H9 (cell line): ENCODE measurements around the gene IL3RA. TPM values are rescaled to one million over a fixed set of nuclear protein-coding genes. Genes with fewer than 3 reads are reported as not detected.

Experiments used
- DNase-seq: peaks from one replicate; pipeline ENCODE4 v3.0.0-alpha.2; 2017
- H2AFZ ChIP-seq: one replicate; pipeline ENCODE4 v1.6.1; 2013; ENCODE audit warnings: mild to moderate bottlenecking, low read length, control low read depth, moderate library complexity
- H2AK5ac ChIP-seq: 2 replicates; pipeline ENCODE4 v1.6.1; 2013; ENCODE audit warnings: low read length, control low read depth, mixed read lengths; ENCODE audit not compliant: insufficient read length
- H2BK120ac ChIP-seq: one replicate; pipeline ENCODE4 v1.6.1; 2013; ENCODE audit warnings: low read depth, mild to moderate bottlenecking, low read length, control low read depth, inconsistent platforms; ENCODE audit not compliant: poor library complexity, severe bottlenecking
- H2BK12ac ChIP-seq: 2 replicates; pipeline ENCODE4 v1.6.1; 2013; ENCODE audit warnings: low read length, control low read depth, mixed read lengths, low read depth; ENCODE audit not compliant: insufficient read length
- H2BK15ac ChIP-seq: 2 replicates; pipeline ENCODE4 v1.6.1; 2013; ENCODE audit warnings: low read depth, low read length, control low read depth
- H2BK20ac ChIP-seq: one replicate; pipeline ENCODE4 v1.6.1; 2013; ENCODE audit warnings: low read depth, mild to moderate bottlenecking, low read length, control low read depth, inconsistent platforms; ENCODE audit not compliant: poor library complexity, severe bottlenecking
- H2BK5ac ChIP-seq: 2 replicates; pipeline ENCODE4 v1.6.1; 2013; ENCODE audit warnings: low read length, control low read depth, mixed read lengths; ENCODE audit not compliant: insufficient read length
- H3K14ac ChIP-seq: 2 replicates; pipeline ENCODE4 v1.6.1; 2013; ENCODE audit warnings: low read length, control low read depth; ENCODE audit not compliant: insufficient read depth
- H3K18ac ChIP-seq: 2 replicates; pipeline ENCODE4 v1.6.1; 2013; ENCODE audit warnings: low read depth, mild to moderate bottlenecking, mixed read lengths, low read length, control low read depth; ENCODE audit not compliant: insufficient read length
- H3K23ac ChIP-seq: 2 replicates; pipeline ENCODE4 v1.6.1; 2013; ENCODE audit warnings: low read length, control low read depth, mixed read lengths, low read depth; ENCODE audit not compliant: insufficient read length
- H3K23me2 ChIP-seq: 2 replicates; pipeline ENCODE4 v1.6.1; 2013; ENCODE audit warnings: low read depth, mild to moderate bottlenecking, mixed read lengths, low read length, control low read depth; ENCODE audit not compliant: insufficient read length, poor library complexity, severe bottlenecking
- H3K27ac ChIP-seq: 2 replicates; pipeline ENCODE4 v1.5.1; 2013; ENCODE audit warnings: low read length, control low read depth, mixed read lengths, low read depth; ENCODE audit not compliant: insufficient read length
- H3K27me3 ChIP-seq: 2 replicates; pipeline ENCODE4 v1.6.1; 2013; ENCODE audit warnings: low read length, control low read depth, inconsistent platforms; ENCODE audit not compliant: insufficient read depth
- H3K4ac ChIP-seq: 2 replicates; pipeline ENCODE4 v1.6.1; 2013; ENCODE audit warnings: low read depth, mild to moderate bottlenecking, control low read depth, inconsistent platforms, low read length, moderate library complexity
- H3K4me1 ChIP-seq: 2 replicates; pipeline ENCODE4 v1.6.1; 2013; ENCODE audit warnings: low read length, control low read depth, inconsistent platforms; ENCODE audit not compliant: insufficient read depth
- H3K4me2 ChIP-seq: 2 replicates; pipeline ENCODE4 v1.6.1; 2013; ENCODE audit warnings: low read length, control low read depth, mixed read lengths; ENCODE audit not compliant: insufficient read length, insufficient read depth
- H3K56ac ChIP-seq: 2 replicates; pipeline ENCODE4 v1.6.1; 2013; ENCODE audit warnings: low read depth, mild to moderate bottlenecking, mixed read lengths, low read length, control low read depth; ENCODE audit not compliant: insufficient read length
- H3K79me1 ChIP-seq: 2 replicates; pipeline ENCODE4 v1.6.1; 2013; ENCODE audit warnings: low read depth, mild to moderate bottlenecking, moderate library complexity, low read length, control low read depth, inconsistent platforms; ENCODE audit not compliant: insufficient read depth, poor library complexity, severe bottlenecking
- H3K79me2 ChIP-seq: 2 replicates; pipeline ENCODE4 v1.6.1; 2013; ENCODE audit warnings: low read length, control low read depth, inconsistent platforms; ENCODE audit not compliant: insufficient read depth
- H3K9ac ChIP-seq: 2 replicates; pipeline ENCODE4 v1.6.1; 2013; ENCODE audit warnings: low read length, control low read depth, mixed read lengths; ENCODE audit not compliant: insufficient read length; ENCODE audit errors: extremely low read depth
- H3K9me3 ChIP-seq: one replicate; pipeline ENCODE4 v1.6.1; 2013; ENCODE audit warnings: low read depth, low read length, inconsistent platforms; ENCODE audit not compliant: control insufficient read depth
- H3T11ph ChIP-seq: one replicate; pipeline ENCODE4 v1.6.1; 2013; ENCODE audit warnings: mild to moderate bottlenecking, low read length, control low read depth, inconsistent platforms
- H4K20me1 ChIP-seq: one replicate; pipeline ENCODE4 v1.6.1; 2013; ENCODE audit not compliant: control insufficient read depth, insufficient read length, insufficient read depth
- H4K5ac ChIP-seq: 2 replicates; pipeline ENCODE4 v1.6.1; 2013; ENCODE audit warnings: low read depth, mild to moderate bottlenecking, mixed read lengths, low read length, control low read depth; ENCODE audit not compliant: insufficient read length
- H4K8ac ChIP-seq: replicated peaks from 2 replicates; pipeline ENCODE4 v1.6.1; 2013; ENCODE audit warnings: low read length, control low read depth, mixed read lengths, low read depth; ENCODE audit not compliant: insufficient read length
- H4K91ac ChIP-seq: 2 replicates; pipeline ENCODE4 v1.6.1; 2013; ENCODE audit warnings: low read depth, mild to moderate bottlenecking, moderate library complexity, mixed read lengths, low read length, control low read depth; ENCODE audit not compliant: insufficient read length
- H3K27ac Mint-ChIP-seq, 3 experiments: 2 replicates in 2 of 3; 3 replicates in 1 of 3; pipeline ENCODE4 v1.8.0; 2020 to 2021; ENCODE audit warnings: mixed read lengths in 3 of 3, mild to moderate bottlenecking in 1 of 3, moderate library complexity in 1 of 3
- H3K27me3 Mint-ChIP-seq: 2 replicates; pipeline ENCODE4 v1.8.0; 2021; ENCODE audit warnings: low read depth, mild to moderate bottlenecking, moderate library complexity, mixed read lengths
- H3K36me3 Mint-ChIP-seq, 3 experiments: 2 replicates in 2 of 3; 3 replicates in 1 of 3; pipeline ENCODE4 v1.8.0; 2020 to 2021; ENCODE audit warnings: low read depth in 3 of 3, mixed read lengths in 3 of 3; ENCODE audit not compliant: insufficient read depth in 1 of 3
- H3K4me1 Mint-ChIP-seq, 2 experiments: 2 replicates each; pipeline ENCODE4 v1.8.0; 2020; ENCODE audit warnings: mixed read lengths in 2 of 2
- H3K4me3 Mint-ChIP-seq, 2 experiments: 2 replicates in 1 of 2; 3 replicates in 1 of 2; pipeline ENCODE4 v1.8.0; 2020 to 2021; ENCODE audit warnings: mild to moderate bottlenecking in 2 of 2, mixed read lengths in 2 of 2, moderate library complexity in 1 of 2
- H3K9me3 Mint-ChIP-seq, 2 experiments: 2 replicates in 1 of 2; 3 replicates in 1 of 2; pipeline ENCODE4 v1.8.0; 2020; ENCODE audit warnings: mild to moderate bottlenecking in 2 of 2, mixed read lengths in 2 of 2, moderate library complexity in 1 of 2
- WGBS: extraction: QIAGEN DNeasy Blood & Tissue Kit; methylation state at CpG from one replicate; pipeline ENCODE4 v1.1.7; 2013; ENCODE audit warnings: missing lambda C conversion rate, low lambda C conversion rate, mixed read lengths; ENCODE audit not compliant: insufficient read length; ENCODE audit errors: extremely low coverage; 5-methylcytosine and 5-hydroxymethylcytosine counted together
- total RNA-seq: library from RNA; stranded (reverse); gene quantifications from 2 replicates; pipeline ENCODE4 v1.2.1, GENCODE V29; 2021
- TF ChIP-seq, protein P1 (sequence below): fragments of 200-600 bp; sonication (generic); conservative IDR thresholded peaks from 3 replicates; pipeline ENCODE4 v1.8.0; 2021; ENCODE audit warnings: antibody characterized with exemption, mild to moderate bottlenecking

The IL3RA gene
- total RNA-seq, 1 experiment from 2014 or later: 0.24 TPM

GRCh38 chrX:1354036-1355019 lies 17.7 kb downstream of the IL3RA start:
- Histone ChIP-seq H2BK5ac (no peak overlapping the region), H2BK120ac (no peak overlapping the region), H4K5ac (no peak overlapping the region), H3K18ac (no peak overlapping the region), H2BK15ac (no peak overlapping the region), H3K27ac (no peak overlapping the region), H3K79me2 (no peaks in the 10 kb centered on the region), H2BK20ac (no peak overlapping the region), H3K4me2 (no peak overlapping the region), H3T11ph (no peak overlapping the region), H4K8ac (no peak overlapping the region), H3K23me2 (no peaks in the 10 kb centered on the region), H3K9me3 (no peaks in the 10 kb centered on the region), H3K27me3 (no peaks in the 10 kb centered on the region), H2BK12ac (no peak overlapping the region), H3K79me1 (no peaks in the 10 kb centered on the region), H4K20me1 (no peaks in the 10 kb centered on the region), H3K4ac (no peak overlapping the region), H4K91ac (no peak overlapping the region), H3K9ac (no peak overlapping the region), H3K14ac (no peak overlapping the region), H3K56ac (no peak overlapping the region), H3K23ac (no peak overlapping the region), H2AK5ac (no peak overlapping the region), H3K4me1 (no peaks in the 10 kb centered on the region; the same call in 1 of the 2 replicates), H2AFZ (no peak overlapping the region)
- peaks cover 10 to 19% of the 10 kb centered on the region in 2 experiments for H3K4me1 Mint-ChIP-seq
- no peak overlapping the region for H3K27ac Mint-ChIP-seq
- 92% methylated on average over 2 of the region's 11 CpGs for WGBS
- peaks cover 2 to 4% of the 10 kb centered on the region in 2 experiments; a peak in 2 of 5 replicates for H3K9me3 Mint-ChIP-seq
- TF ChIP-seq, protein P1, sequence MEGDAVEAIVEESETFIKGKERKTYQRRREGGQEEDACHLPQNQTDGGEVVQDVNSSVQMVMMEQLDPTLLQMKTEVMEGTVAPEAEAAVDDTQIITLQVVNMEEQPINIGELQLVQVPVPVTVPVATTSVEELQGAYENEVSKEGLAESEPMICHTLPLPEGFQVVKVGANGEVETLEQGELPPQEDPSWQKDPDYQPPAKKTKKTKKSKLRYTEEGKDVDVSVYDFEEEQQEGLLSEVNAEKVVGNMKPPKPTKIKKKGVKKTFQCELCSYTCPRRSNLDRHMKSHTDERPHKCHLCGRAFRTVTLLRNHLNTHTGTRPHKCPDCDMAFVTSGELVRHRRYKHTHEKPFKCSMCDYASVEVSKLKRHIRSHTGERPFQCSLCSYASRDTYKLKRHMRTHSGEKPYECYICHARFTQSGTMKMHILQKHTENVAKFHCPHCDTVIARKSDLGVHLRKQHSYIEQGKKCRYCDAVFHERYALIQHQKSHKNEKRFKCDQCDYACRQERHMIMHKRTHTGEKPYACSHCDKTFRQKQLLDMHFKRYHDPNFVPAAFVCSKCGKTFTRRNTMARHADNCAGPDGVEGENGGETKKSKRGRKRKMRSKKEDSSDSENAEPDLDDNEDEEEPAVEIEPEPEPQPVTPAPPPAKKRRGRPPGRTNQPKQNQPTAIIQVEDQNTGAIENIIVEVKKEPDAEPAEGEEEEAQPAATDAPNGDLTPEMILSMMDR: no peak
- DNase-seq: no peak
- peaks cover 12 to 21% (median 19%) of the 10 kb centered on the region in 3 experiments; a peak in 6 of 7 replicates for H3K36me3 Mint-ChIP-seq
- no peak overlapping the region for H3K4me3 Mint-ChIP-seq
- H3K27me3 Mint-ChIP-seq: no peaks in the 10 kb centered on the region
